ENCODE measurements around the gene DTNB.

Gene DTNB

GRCh38 chr2:25347846-25348245 lies 325.5 kb downstream of the DTNB start:
- DNase-seq (ENCODE audit: low read depth in 1 of 2, low spot score in 1 of 2), result no peak

- DNase-seq (ENCODE audit: low read depth in 1 of 2, low spot score in 1 of 2), result no peak
Measured at GRCh38 chr2:25347205-25347815, 326.1 kb downstream of the DTNB start.

- no peak for DNase-seq (ENCODE audit: low read depth in 1 of 2, low spot score in 1 of 2)
Measured at GRCh38 chr2:25343187-25343825, 330.1 kb downstream of the DTNB start.

- DNase-seq (ENCODE audit: low read depth in 1 of 2, low spot score in 1 of 2), result peak; percentile 54 to 72
Measured at GRCh38 chr2:25342372-25343186, 330.8 kb downstream of the DTNB start.

- peak in 1 of 2 donors; percentile 57 for DNase-seq (ENCODE audit: low read depth in 1 of 2, low spot score in 1 of 2)
Measured at GRCh38 chr2:25341753-25342371, 331.5 kb downstream of the DTNB start, which contains the start of gene DNMT3A. DNMT3A (minus strand) TSS chr2:25341925; CDS start chr2:25313984, 27,941 bp downstream.

GRCh38 chr2:25341011-25341727 lies 332.2 kb downstream of the DTNB start:
- DNase-seq (ENCODE audit: low read depth in 1 of 2, low spot score in 1 of 2), result no peak

GRCh38 chr2:25340181-25340921 lies 333.0 kb downstream of the DTNB start:
- DNase-seq (ENCODE audit: low read depth in 1 of 2, low spot score in 1 of 2), result no peak

GRCh38 chr2:25339791-25340180 lies 333.6 kb downstream of the DTNB start:
- DNase-seq (ENCODE audit: low read depth in 1 of 2, low spot score in 1 of 2), result no peak

- no peak for DNase-seq (ENCODE audit: low read depth in 1 of 2, low spot score in 1 of 2)
Measured at GRCh38 chr2:25339211-25339674, 334.1 kb downstream of the DTNB start.

GRCh38 chr2:25338401-25338800 lies 335.0 kb downstream of the DTNB start:
- no peak for DNase-seq (ENCODE audit: low read depth in 1 of 2, low spot score in 1 of 2)

- no peak for DNase-seq (ENCODE audit: low read depth in 1 of 2, low spot score in 1 of 2)
Measured at GRCh38 chr2:25337891-25338290, 335.5 kb downstream of the DTNB start.

- DNase-seq (ENCODE audit: low read depth in 1 of 2, low spot score in 1 of 2), result no peak
Measured at GRCh38 chr2:25337276-25337675, 336.1 kb downstream of the DTNB start.

- DNase-seq (ENCODE audit: low read depth in 1 of 2, low spot score in 1 of 2), result no peak
Measured at GRCh38 chr2:25336383-25336841, 337.0 kb downstream of the DTNB start.

GRCh38 chr2:25335971-25336370 lies 337.4 kb downstream of the DTNB start:
- DNase-seq (ENCODE audit: low read depth in 1 of 2, low spot score in 1 of 2), result no peak

- no peak for DNase-seq (ENCODE audit: low read depth in 1 of 2, low spot score in 1 of 2)
Measured at GRCh38 chr2:25335204-25335603, 338.2 kb downstream of the DTNB start.

- no peak for DNase-seq (ENCODE audit: low read depth in 1 of 2, low spot score in 1 of 2)
Measured at GRCh38 chr2:25334482-25334881, 338.9 kb downstream of the DTNB start.

GRCh38 chr2:25333981-25334380 lies 339.4 kb downstream of the DTNB start:
- no peak for DNase-seq (ENCODE audit: low read depth in 1 of 2, low spot score in 1 of 2)

GRCh38 chr2:25332571-25332970 lies 340.8 kb downstream of the DTNB start:
- no peak for DNase-seq (ENCODE audit: low read depth in 1 of 2, low spot score in 1 of 2)

GRCh38 chr2:25331686-25332365 lies 341.6 kb downstream of the DTNB start:
- DNase-seq (ENCODE audit: low read depth in 1 of 2, low spot score in 1 of 2), result peak in 1 of 2 donors; percentile 66
